Heart left ventricle (tissue), 13 donors: Measurements from ENCODE around the gene SLC22A12.

Source experiments
- CTCF ChIP-seq, 12 donors: fragments of 200-600 bp; sonication (generic) in 4 of 12; IDR thresholded peaks; one replicate each; pipeline versions ENCODE4 v1.5.0 to v1.8.0; 2018 to 2022; ENCODE audit warnings: antibody characterized with exemption in 12 of 12, mild to moderate bottlenecking in 5 of 12
- POLR2A ChIP-seq, 2 donors: fragments of 450-650 bp; IDR thresholded peaks; one replicate each; pipeline ENCODE4 v1.6.1; 2017; ENCODE audit warnings: antibody characterized with exemption in 2 of 2, mild to moderate bottlenecking in 2 of 2, moderate library complexity in 2 of 2
- donor health status: ischemic (EF 13 %, LVEDD 7.1; RV severe dilation, severe dysfunction).
- donor health status: DM: no; HTN: yes; CAD: no.
- donor health status: DM: no; HTN: no; CAD: no.
- donor health status: ischemic (EF 25% LVEDD 6.9; RV normal size, moderate dysfunction).
- donor health status: ischemic (EF 25% LVEDD 5.7; RV mildly dilated, moderate dysfunction).
- donor health status: ischemic (EF 35%, LVEDD 5.7; RV mildly dilated, moderate dysfunction).
- donor health status: nonischemic (EF 11% LVEDD 7.7; RV severe dilation, severe dysfunction).
- donor health status: DM: yes; HTN: yes; CAD: no.
- donor health status: PGD.
- donor health status: ischemic (EF 29% LVEDD 5.4; RV normal size, mild dysfunction).
- donor health status: nonischemic (EF 23%, LVEDD 6.1; RV moderate dilation, normal function).

- TF ChIP-seq CTCF (IDR thresholded peaks at IDR 0.05) (no peak), POLR2A (IDR thresholded peaks at IDR 0.05) (no peak)
Measured at GRCh38 chr11:64588701-64589100, 2.3 kb upstream of the SLC22A12 start.
